Testis (tissue), 2 donors: Measurements from ENCODE around the gene NEK11.

Experiments used
- CTCF ChIP-seq, 3 experiments: fragments of 450-650 bp in 2 of 3; fragments of 200-600 bp in 1 of 3; sonication (generic) in 1 of 3; IDR thresholded peaks; one replicate each; pipeline ENCODE4 v1.5.1; 2016 to 2019; ENCODE audit warnings: antibody characterized with exemption in 3 of 3, mild to moderate bottlenecking in 2 of 3, moderate library complexity in 1 of 3
- POLR2A ChIP-seq: fragments of 450-650 bp; IDR thresholded peaks from one replicate; pipeline ENCODE4 v1.6.1; 2017; ENCODE audit warnings: antibody characterized with exemption, mild to moderate bottlenecking, moderate library complexity

- peak in 1 of 3 experiments; percentile 2 for TF ChIP-seq CTCF (IDR thresholded peaks at IDR 0.05)
- TF ChIP-seq POLR2A = peak; percentile 28
Measured at GRCh38 chr3:131026321-131027151, at the start of gene NEK11, which contains the start of gene ASTE1.
